Fibroblast of the aortic adventitia (primary cell): ENCODE results near the gene ABR. TPM values are rescaled to one million over a fixed set of nuclear protein-coding genes. Genes with fewer than 3 reads are reported as not detected.

Experiments
- DNase-seq: peaks from one replicate; pipeline ENCODE4 v3.0.0-alpha.2; 2010; ENCODE audit warnings: low read depth
- H3K4me3 ChIP-seq: 2 replicates; pipeline ENCODE4 v1.5.1; 2011; ENCODE audit warnings: low read depth, mild to moderate bottlenecking, control low read depth, low read length, moderate library complexity
- total RNA-seq: library from RNA; depleted of rRNA; stranded (reverse); fragments of >200 nt; gene quantifications from 2 replicates; pipeline ENCODE4 v1.2.3, GENCODE V29; 2012; ENCODE audit warnings: low replicate concordance
- TF ChIP-seq, protein P1 (sequence below): IDR thresholded peaks from 2 replicates; pipeline ENCODE4 v1.5.1; 2011; ENCODE audit warnings: mild to moderate bottlenecking, low read length, control low read depth, inconsistent platforms; ENCODE audit not compliant: insufficient read depth

ABR gene
- total RNA-seq, 1 donor: 76.8 TPM

DNA sequence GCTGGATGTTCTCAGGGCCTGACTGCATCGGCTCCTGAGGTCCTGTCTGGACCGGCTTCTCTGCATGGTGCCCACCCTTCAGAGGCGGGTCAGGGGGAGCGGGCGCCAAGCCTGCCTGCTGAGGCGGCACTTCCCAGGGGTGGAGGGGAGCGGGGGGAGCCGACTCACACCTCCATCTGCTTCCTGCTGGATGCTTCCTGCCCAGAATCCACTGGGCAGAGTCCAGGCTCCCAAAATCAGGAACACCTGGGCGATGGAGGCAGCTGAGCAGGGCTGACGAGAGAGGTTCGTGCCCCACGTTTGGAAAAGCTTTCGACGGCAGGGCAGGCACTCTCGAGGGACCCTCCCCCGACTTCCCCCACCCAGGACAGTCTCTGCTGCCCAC, 140.7 kb downstream of the ABR start:
- TF ChIP-seq, protein P1, sequence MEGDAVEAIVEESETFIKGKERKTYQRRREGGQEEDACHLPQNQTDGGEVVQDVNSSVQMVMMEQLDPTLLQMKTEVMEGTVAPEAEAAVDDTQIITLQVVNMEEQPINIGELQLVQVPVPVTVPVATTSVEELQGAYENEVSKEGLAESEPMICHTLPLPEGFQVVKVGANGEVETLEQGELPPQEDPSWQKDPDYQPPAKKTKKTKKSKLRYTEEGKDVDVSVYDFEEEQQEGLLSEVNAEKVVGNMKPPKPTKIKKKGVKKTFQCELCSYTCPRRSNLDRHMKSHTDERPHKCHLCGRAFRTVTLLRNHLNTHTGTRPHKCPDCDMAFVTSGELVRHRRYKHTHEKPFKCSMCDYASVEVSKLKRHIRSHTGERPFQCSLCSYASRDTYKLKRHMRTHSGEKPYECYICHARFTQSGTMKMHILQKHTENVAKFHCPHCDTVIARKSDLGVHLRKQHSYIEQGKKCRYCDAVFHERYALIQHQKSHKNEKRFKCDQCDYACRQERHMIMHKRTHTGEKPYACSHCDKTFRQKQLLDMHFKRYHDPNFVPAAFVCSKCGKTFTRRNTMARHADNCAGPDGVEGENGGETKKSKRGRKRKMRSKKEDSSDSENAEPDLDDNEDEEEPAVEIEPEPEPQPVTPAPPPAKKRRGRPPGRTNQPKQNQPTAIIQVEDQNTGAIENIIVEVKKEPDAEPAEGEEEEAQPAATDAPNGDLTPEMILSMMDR: no peak
- no peak overlapping the region for H3K4me3 ChIP-seq
- no peak for DNase-seq

- H3K4me3 ChIP-seq: no peak overlapping the region
- DNase-seq: no peak
- TF ChIP-seq, protein P1: no peak
Observed at GRCh38 chr17:1038459-1039122, 141.2 kb downstream of the ABR start.

- TF ChIP-seq, protein P1: no peak
- H3K4me3 ChIP-seq: no peak overlapping the region
- no peak for DNase-seq
Observed at GRCh38 chr17:1037238-1037879, 142.4 kb downstream of the ABR start.

DNA sequence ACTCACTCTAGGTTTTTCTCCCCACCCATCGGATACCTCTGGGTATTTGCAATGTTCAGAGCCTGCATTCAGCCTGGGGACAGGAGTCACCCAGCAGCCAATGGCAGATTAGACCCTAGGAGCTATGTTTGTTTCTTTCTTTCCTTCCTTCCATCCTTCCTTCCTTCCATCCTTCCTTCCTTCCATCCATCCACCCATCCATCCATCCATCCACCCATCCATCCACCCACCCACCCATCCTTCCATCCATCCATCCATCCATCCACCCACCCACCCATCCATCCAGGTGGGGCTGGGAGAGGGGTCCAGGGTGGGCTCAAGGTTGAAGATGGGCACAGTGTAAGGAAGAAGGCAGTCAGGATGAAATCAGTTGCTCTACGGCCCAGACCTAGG, 142.9 kb downstream of the ABR start:
- H3K4me3 ChIP-seq: no peak overlapping the region
- TF ChIP-seq, protein P1: no peak
- no peak for DNase-seq

DNA sequence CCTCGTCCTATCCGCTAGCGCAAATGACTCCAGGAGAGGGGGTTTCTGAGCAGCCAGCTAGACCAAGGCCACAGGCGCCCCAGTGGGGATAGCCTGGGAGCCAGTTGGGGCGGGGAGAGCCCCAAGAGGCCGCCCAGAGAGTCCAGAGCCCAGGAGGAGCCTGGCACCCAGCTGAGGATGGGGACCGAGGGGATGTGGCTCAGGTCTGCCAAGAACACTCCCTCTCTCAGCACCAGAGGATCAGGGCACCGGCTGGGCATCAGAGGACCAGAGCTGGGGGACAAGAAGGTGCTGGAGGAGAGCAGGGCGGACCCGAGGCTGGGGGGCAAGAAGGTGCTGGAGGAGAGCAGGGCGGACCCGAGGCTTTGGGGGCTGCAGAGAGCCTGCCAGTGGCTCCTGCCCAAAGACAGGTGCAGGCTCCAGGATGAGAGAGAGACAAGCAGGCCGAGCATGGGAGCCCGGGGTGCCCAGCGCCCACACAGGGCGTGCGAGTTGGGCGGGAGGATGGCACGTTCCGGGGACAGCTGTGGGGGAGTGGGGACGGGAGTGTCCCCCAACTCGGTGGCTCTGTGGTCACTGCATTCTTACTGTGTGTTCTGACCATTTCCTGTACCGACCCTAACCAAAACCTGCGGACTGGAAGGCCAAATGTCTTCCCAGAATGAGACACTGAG, 143.5 kb downstream of the ABR start:
- TF ChIP-seq, protein P1: no peak
- H3K4me3 ChIP-seq: no peak overlapping the region
- no peak for DNase-seq

DNA sequence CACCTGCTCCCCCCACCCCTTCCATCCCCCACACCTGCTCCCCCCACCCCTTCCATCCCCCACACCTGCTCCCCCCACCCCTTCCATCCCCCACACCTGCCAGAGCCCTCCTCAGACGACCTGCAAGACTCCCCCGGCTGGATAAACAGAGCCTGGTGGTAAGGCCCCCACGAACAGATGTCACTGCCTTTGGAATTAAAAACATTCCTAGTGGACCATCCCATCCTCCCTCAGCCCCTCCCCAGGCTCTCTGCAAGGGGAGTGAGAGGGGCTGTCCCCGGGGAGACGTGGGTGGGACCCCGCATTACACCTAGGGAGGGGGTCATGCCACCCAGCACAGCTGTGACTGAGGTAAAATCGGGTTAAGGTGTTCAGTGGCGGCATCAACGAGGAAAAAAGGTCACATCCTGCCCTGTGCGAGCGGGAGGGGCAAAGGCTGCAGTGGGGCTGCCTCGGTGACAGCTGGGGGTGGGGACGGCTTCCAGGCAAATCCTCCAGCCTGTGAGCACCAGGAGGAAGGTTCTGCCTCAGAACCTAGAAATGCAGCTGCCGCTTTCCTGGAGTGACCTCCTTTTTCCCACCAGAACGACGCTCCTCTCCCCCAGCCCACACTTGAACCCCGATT, 144.1 kb downstream of the ABR start:
- DNase-seq: no peak
- TF ChIP-seq, protein P1: no peak
- H3K4me3 ChIP-seq: no peak overlapping the region
